RPMI8226 (cell line): ENCODE measurements around the gene COPS9.
A peak's percentile ranks its signal among the peaks of the same experiment; 100 is the strongest.

Experiments used
- DNase-seq: peaks from one replicate; pipeline ENCODE4 v3.0.0-alpha.2; 2015

Gene COPS9

GRCh38 chr2:240147382-240147781 lies 11.3 kb upstream of the COPS9 start:
- DNase-seq = no peak

- no peak for DNase-seq
Measured at GRCh38 chr2:240146627-240147278, 10.6 kb upstream of the COPS9 start.

DNA sequence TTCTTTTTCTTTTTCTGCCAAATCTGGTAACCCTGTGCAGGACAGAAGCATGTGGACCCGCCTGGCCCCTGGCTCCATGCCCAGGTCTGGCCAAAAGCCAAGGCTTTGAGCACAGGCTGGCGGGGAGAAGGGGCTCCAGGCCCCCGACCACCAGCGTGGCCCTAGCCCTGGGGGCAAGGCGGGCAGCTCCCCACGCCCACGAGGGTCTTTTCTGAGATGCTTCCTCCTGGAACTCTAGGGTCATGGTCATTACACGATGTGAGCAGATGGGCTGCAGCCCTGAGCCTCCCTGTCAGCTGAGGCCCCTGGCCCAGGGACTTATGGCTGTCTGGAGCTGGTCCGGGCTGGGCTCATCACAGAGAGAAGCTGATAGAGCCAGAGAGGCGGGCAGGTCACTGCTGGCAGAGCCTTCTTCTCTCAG lies 10.0 kb upstream of the COPS9 start:
- no peak for DNase-seq

GRCh38 chr2:240145461-240145860 lies 9.4 kb upstream of the COPS9 start:
- DNase-seq = no peak

DNA sequence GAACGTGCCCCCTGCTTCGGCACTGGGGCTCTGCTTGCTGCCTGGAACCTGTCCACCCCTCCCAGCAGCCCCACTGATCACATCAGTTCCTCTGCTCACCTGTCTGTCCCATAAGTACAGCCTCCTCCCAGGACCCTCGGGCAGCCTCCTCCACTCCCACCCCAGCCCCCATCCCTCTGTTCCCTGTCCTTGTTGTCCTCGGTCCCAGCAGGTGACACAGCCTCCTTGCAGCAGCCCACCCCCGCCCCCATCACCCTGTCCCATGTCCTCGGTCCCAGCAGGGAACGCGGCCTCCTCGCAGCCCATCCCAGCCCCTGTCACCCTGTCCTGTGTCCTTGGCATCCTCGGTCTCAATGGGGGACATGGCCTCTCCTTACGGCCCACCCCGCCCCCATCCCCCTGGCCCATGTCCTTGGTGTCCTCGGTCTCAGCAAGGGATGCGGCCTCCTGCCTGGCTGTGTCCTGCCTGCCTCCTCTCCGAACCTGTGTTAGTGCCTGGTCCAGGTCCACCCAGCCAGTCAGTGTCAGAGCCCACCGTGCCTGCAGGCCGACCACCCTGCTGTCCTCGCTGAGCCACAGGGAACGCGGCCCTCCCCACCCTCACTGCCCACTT lies 8.7 kb upstream of the COPS9 start:
- no peak for DNase-seq

GRCh38 chr2:240143801-240144648 lies 7.9 kb upstream of the COPS9 start:
- peak; percentile 56 for DNase-seq

DNA sequence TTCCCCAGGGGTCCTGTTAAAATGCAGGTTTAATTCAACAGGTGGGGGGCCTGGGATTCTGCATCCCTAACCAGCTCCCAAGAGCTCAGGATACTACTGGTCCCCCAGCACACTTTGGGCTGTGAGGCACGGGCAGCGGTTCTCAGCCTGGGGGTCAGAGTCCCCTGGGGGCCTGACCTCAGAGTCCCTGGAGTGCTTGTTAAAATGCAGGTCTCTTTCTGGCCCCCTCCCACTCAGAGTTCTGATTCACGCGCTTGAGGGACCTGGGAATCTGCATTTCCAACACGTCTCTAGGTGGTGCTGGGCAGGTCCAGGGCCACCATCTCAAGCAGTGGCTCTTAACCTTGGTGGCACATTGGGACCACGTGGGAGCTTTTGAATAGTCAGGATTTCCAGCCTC lies 7.2 kb upstream of the COPS9 start:
- no peak for DNase-seq

DNA sequence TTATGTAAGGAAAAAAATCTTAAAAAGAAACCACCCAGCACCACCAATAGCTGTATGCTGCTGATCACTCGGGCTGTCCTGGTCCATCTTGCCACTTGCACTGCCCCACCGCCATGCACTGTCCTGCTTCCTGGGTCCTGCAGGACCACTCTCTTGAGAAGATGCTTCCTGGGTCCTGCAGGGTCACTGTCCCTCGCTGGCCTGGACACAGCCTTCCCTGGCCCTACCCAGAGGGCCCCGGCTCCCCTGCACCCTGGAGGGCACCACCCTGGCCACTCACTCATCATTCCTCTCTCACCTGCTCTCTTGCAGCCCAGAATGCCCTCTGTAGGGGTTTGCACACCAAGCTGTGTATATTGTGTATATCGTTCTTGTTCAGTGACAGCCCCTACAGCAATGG lies 6.8 kb upstream of the COPS9 start:
- no peak for DNase-seq

- no peak for DNase-seq
Measured at GRCh38 chr2:240142256-240142775, 6.2 kb upstream of the COPS9 start.

GRCh38 chr2:240141736-240142135 lies 5.6 kb upstream of the COPS9 start:
- no peak for DNase-seq

DNA sequence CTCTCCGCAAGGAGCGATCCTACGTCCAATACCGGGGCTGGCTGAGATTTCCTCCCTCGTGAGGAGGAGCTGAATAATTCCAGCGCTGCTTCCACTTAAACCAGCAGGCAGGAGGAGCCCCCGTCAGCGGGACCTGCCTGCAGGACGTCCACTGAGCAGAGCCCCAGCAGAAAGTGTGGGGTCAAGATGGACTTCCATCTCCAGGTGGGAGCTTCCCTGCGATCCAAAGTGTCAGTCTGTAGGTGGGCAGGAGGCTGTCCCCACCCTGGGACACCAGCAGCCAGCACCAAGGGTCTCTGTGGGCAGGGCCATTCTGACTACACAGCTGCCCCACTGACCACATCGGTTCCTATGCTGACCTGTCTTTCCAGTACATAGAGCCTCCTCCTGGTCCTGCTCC lies 4.8 kb upstream of the COPS9 start:
- no peak for DNase-seq

- DNase-seq = no peak
Measured at GRCh38 chr2:240140511-240140910, 4.4 kb upstream of the COPS9 start, which contains the start of gene OTOS. Gene OTOS (minus strand): TSS chr2:240140658. CDS start chr2:240140326, 332 bp downstream.

- no peak for DNase-seq
Measured at GRCh38 chr2:240139666-240140393, 3.7 kb upstream of the COPS9 start.

DNA sequence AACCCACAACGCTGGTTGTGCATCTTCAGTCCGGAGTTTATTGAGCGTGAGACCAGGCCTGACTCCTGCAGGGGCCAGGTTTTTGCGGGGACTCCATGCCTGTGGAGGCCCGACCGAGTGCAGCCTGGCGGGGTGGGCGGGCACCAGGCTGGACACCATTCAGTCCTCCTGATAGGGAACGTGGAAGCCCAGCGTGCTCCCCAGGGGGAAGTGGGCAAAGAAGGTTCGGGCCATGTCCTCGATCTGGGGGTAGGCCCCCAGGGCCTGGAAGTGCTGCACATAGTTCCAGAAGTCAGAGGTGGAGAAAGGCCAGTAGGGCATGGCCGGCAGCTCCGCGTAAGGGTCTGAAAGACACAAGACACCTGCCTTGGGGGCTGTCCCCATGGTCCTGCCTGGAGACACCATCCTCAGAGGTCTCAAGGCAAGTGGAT lies 2.9 kb upstream of the COPS9 start:
- no peak for DNase-seq

DNA sequence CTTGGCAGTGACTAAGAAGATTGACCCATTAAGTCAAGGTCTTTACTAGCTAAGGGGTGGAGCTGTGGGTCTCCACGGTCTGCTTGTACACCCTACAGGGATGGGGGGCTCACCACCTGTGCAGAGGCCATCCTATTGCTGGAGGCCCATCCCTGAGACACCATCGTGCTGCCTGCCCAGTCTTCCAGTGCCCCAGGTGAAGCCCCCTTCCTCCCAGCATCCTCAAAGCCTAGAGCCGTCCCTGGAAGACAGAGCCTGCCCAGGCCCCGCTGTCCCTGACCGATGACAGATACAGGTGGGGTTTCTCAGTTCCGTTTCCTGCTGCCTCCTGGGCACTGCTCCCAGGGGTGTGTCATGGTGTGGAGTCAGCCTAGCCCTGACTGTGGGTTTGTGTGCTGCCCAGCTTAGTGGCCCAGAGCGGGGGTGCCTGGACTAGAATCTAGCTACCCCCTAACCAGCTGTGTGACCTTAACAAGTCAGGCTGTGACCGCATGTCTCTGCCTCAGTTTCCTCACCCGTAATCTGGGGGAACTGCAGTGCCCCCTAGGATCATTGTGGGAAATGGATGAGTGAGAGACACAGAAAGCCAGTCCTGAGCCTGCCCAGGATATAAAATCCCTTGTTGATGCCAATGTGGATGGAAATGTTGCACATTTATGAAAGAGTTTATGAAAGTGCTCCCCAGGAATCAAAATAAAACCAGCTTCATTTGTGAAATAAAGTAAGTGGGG lies 2.3 kb upstream of the COPS9 start:
- DNase-seq = peak; percentile 48

GRCh38 chr2:240137596-240138253 lies 1.6 kb upstream of the COPS9 start:
- DNase-seq = no peak

DNA sequence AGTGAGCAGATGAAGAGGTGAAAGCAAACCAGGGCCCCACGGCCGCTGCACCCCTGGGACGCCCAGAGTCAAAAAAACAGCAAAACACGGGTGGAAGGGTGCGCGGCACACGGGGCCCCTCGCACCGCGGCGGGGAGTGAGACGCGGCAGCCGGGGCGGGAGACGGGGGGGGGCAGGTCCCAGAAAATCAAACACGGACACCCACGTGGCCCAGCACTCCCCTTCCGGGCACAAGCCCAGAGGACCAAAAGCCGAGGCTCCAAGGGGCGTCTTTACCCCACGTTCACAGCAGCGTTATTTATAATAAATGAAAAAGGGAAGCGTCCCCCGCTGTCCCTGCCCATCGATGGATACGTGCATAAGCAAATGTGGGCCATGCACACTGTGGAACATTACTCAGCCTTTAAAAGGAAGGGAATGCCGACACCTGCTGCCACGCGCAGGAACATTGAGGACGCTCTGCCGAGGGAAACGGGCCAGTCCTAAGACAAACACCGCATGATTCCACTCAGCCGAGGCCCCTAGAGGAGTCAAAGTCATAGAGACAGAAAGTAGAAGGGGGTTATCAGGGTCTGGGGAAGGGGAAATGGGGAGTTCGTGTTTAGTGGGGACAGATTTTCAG lies 677 bp upstream of the COPS9 start:
- no peak for DNase-seq

- DNase-seq = peak; percentile 7
Measured at GRCh38 chr2:240135706-240136012, 446 bp downstream of the COPS9 start.

DNA sequence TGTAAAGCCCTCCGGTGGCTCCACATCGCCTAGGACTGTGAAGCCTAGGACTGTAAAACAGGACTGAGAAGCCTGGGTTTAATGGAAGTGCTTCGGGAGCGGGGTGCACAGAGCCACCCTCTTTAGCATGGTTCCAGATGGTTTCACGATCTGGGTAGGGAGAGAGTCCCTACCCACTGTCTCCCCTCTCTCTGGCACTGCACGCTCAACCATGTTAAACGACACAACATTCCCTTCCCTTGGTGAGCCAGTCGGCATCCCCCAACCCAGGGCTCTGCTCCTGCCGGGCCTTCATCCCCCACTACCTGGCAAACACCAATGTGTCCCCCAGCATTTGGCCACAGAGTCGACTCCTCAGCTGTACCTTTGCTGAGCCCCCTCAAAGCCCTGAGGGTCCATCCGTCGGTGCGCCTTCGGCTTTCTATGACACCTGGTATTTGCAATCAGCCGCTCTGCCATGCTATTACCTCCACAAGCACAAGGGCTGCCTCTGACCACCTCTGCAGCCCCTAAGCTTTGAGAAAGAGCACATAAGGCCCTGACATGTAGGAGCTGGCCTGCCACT lies 1.1 kb downstream of the COPS9 start:
- no peak for DNase-seq

- no peak for DNase-seq
Measured at GRCh38 chr2:240134466-240134865, 1.6 kb downstream of the COPS9 start.

GRCh38 chr2:240133401-240133800 lies 2.7 kb downstream of the COPS9 start:
- no peak for DNase-seq
